Chondrocyte (in vitro differentiated cells): ENCODE measurements around the gene IGSF1. TPM values are rescaled to one million over a fixed set of nuclear protein-coding genes. Genes with fewer than 3 reads are reported as not detected.

Source experiments
- DNase-seq: peaks from one replicate; pipeline ENCODE4 v3.0.0; 2021; ENCODE audit warnings: mixed read lengths, low spot score
- H3K27ac Mint-ChIP-seq: one replicate; pipeline ENCODE4 v1.8.0; 2021; ENCODE audit warnings: mild to moderate bottlenecking, moderate library complexity, mixed read lengths; ENCODE audit not compliant: unreplicated experiment
- H3K27me3 Mint-ChIP-seq: 2 replicates; pipeline ENCODE4 v1.8.0; 2021; ENCODE audit warnings: low read depth, mixed read lengths
- H3K36me3 Mint-ChIP-seq: 2 replicates; pipeline ENCODE4 v1.8.0; 2021; ENCODE audit warnings: low read depth, mixed read lengths
- H3K4me1 Mint-ChIP-seq: 2 replicates; pipeline ENCODE4 v1.8.0; 2021; ENCODE audit warnings: low read depth, mild to moderate bottlenecking, mixed read lengths
- H3K4me3 Mint-ChIP-seq: one replicate; pipeline ENCODE4 v1.8.0; 2021; ENCODE audit warnings: mild to moderate bottlenecking, moderate library complexity, mixed read lengths; ENCODE audit not compliant: unreplicated experiment
- H3K9me3 Mint-ChIP-seq: 2 replicates; pipeline ENCODE4 v1.8.0; 2021; ENCODE audit warnings: low read depth, mixed read lengths
- total RNA-seq: library from RNA; stranded (reverse); gene quantifications from 3 replicates; pipeline ENCODE4 v1.2.1, GENCODE V29; 2021
- TF ChIP-seq, protein P1 (sequence below): fragments of 200-600 bp; sonication (generic); IDR thresholded peaks from 2 replicates; pipeline ENCODE4 v1.5.0; 2021; ENCODE audit warnings: antibody characterized with exemption, mild to moderate bottlenecking, moderate library complexity

The IGSF1 gene
- total RNA-seq, 1 donor from 2014 or later = 3.5 TPM

DNA sequence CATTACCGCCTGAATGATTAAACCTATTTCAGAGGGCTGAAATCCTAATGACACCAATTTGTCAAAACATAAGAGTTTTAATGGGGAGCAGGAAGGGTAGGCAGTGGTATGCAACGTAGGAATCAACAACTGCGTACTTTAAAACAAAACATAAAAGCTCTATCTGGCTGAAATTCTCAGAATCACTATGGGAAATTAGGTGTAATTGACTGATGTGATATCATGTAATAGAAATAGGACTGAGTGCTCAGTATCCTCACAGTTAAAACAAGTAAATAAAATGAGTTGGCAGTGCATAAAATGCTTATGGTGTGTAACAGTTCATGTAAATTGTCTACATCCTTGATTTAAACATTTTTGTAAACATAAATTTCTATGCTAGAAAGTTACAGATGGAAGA is 13.6 kb upstream of the IGSF1 start:
- Mint-ChIP-seq H3K4me3 (no peak overlapping the region), H3K4me1 (peaks cover 18% of the 10 kb centered on the region), H3K36me3 (no peaks in the 10 kb centered on the region), H3K27ac (no peak overlapping the region), H3K9me3 (no peaks in the 10 kb centered on the region), H3K27me3 (no peaks in the 10 kb centered on the region)
- TF ChIP-seq, protein P1, sequence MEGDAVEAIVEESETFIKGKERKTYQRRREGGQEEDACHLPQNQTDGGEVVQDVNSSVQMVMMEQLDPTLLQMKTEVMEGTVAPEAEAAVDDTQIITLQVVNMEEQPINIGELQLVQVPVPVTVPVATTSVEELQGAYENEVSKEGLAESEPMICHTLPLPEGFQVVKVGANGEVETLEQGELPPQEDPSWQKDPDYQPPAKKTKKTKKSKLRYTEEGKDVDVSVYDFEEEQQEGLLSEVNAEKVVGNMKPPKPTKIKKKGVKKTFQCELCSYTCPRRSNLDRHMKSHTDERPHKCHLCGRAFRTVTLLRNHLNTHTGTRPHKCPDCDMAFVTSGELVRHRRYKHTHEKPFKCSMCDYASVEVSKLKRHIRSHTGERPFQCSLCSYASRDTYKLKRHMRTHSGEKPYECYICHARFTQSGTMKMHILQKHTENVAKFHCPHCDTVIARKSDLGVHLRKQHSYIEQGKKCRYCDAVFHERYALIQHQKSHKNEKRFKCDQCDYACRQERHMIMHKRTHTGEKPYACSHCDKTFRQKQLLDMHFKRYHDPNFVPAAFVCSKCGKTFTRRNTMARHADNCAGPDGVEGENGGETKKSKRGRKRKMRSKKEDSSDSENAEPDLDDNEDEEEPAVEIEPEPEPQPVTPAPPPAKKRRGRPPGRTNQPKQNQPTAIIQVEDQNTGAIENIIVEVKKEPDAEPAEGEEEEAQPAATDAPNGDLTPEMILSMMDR = no peak
- DNase-seq = no peak

DNA sequence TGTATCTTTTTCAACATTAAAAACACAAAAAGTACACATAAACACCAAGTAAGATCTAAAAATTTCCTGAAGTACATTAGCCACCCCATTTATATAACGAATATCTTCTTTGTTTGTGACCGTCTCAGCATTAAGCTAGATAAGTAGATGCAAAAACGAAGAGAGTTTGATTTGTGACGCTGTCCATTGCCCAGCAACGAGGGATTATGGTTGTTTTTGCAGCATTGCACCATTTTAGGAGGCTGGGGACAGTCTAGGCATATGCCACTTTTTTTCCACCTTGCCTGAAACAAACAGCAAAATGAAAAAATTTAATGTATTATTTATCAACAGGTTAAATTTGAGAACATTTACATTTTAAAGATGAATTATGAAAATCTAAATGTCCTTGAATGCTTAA is 12.0 kb upstream of the IGSF1 start:
- no peak for DNase-seq
- Mint-ChIP-seq H3K36me3 (no peaks in the 10 kb centered on the region), H3K27me3 (no peaks in the 10 kb centered on the region), H3K4me3 (no peak overlapping the region), H3K4me1 (peaks cover 4% of the 10 kb centered on the region), H3K9me3 (no peaks in the 10 kb centered on the region), H3K27ac (no peak overlapping the region)
- TF ChIP-seq, protein P1 = no peak

DNA sequence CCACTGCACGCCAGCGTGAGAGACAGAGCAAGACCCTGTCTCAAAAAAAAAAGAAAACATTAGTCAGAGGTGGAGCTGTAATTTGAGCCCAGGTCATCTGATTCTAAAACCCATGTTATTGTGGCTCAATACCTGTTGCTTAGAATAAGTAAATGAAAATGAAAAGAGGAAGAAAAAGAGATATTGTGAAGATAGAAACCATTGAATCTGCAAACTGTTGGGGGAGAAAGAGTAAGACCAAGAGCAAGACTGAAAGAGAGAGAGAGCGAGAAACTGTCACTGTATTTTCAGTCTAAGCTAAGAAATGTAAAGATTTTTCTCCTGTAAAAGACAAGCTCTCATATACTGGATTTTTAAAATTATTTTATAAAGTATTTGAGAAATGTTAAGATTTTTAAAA is 9.7 kb upstream of the IGSF1 start:
- Mint-ChIP-seq H3K4me3 (no peak overlapping the region), H3K36me3 (no peaks in the 10 kb centered on the region), H3K4me1 (no peaks in the 10 kb centered on the region), H3K27ac (no peak overlapping the region), H3K9me3 (no peaks in the 10 kb centered on the region), H3K27me3 (no peaks in the 10 kb centered on the region)
- TF ChIP-seq, protein P1 = no peak
- DNase-seq = no peak

DNA sequence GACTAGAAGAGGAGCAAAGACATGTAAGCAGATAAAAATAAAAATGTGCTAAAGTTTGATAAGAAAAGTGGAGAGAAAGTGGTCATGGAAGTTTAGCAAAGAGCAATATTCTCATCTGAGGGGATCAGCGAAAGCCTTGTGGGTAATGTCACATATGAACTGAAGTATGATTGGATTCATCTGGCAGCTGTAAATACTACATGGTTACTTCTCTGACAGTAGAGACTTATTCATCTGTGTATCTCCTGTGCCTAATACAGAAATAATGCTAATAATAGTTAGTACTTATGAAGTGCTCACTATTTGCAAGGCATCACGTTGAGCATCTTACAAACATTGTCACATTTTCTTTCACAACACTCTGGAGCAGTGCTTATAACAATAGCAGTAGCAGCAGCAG is 8.9 kb upstream of the IGSF1 start:
- TF ChIP-seq, protein P1 = no peak
- Mint-ChIP-seq H3K27me3 (no peaks in the 10 kb centered on the region), H3K9me3 (no peaks in the 10 kb centered on the region)

DNA sequence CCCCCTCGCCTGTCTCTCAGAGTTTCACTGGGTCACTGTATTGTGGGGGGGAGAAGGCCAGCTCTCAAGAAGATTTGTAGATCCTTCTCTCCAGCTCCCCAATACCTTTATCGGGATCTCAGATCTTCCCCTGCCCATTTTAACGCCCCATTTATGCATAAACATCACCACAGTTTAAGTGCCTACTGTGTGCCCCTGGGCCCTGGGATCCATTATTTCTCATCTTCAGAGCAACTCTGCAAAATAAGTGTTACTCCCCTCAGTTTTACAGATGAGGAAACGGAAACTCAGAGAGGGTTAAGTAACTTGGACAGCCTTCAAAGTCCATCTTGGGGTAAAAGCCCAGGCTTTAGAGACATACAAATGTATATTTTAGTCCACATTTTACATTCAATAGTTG is 421 bp upstream of the IGSF1 start:
- no peaks in the 10 kb centered on the region for H3K36me3 Mint-ChIP-seq
- DNase-seq = no peak

More for the DNA sequence above, 8.9 kb upstream of the IGSF1 start:
- H3K4me3 Mint-ChIP-seq = no peak overlapping the region
- H3K27ac Mint-ChIP-seq = no peak overlapping the region
- no peak for DNase-seq
- H3K4me1 Mint-ChIP-seq = no peaks in the 10 kb centered on the region
- H3K36me3 Mint-ChIP-seq = no peaks in the 10 kb centered on the region

More for the DNA sequence above, 421 bp upstream of the IGSF1 start:
- Mint-ChIP-seq H3K4me1 (peaks cover 10% of the 10 kb centered on the region), H3K27me3 (no peaks in the 10 kb centered on the region), H3K9me3 (no peaks in the 10 kb centered on the region), H3K27ac (peak overlapping the region; percentile 29), H3K4me3 (peak overlapping the region; percentile 70)
- TF ChIP-seq, protein P1 = no peak
